Measurements from ENCODE around the gene HEATR1.
"Not testable (repeated sequence)": the region's sequence is repeated elsewhere in the genome, so short reads cannot be mapped to it uniquely, and the experiment has no call there.

HEATR1 gene

GRCh38 chr1:236509203-236509602, 95.1 kb downstream of the HEATR1 start:
- no peak for DNase-seq

GRCh38 chr1:236508593-236509027, 95.7 kb downstream of the HEATR1 start:
- no peak for DNase-seq

GRCh38 chr1:236507022-236507700, 97.2 kb downstream of the HEATR1 start:
- peak; percentile 66 for DNase-seq

GRCh38 chr1:236504338-236504737, 100.0 kb downstream of the HEATR1 start:
- DNase-seq = not testable (repeated sequence)

- DNase-seq = peak; percentile 88
Measured at GRCh38 chr1:236502972-236503639, 101.2 kb downstream of the HEATR1 start.

GRCh38 chr1:236502579-236502971, 101.7 kb downstream of the HEATR1 start:
- peak; percentile 74 for DNase-seq

- no peak for DNase-seq
Measured at GRCh38 chr1:236501093-236501492, 103.2 kb downstream of the HEATR1 start.
